Endodermal cell (in vitro differentiated cells): ENCODE results near the gene GRB10. TPM values are rescaled to one million over a fixed set of nuclear protein-coding genes. Genes with fewer than 3 reads are reported as not detected.

Source experiments
- DNase-seq: peaks from one replicate; pipeline ENCODE4 v3.0.0-alpha.2; 2017
- H3K27ac ChIP-seq: 2 replicates; pipeline ENCODE4 v1.5.1; 2013; ENCODE audit warnings: mild to moderate bottlenecking, low read depth, low read length, moderate library complexity
- H3K27me3 ChIP-seq: 2 replicates; pipeline ENCODE4 v1.6.1; 2013; ENCODE audit warnings: mild to moderate bottlenecking, low read length, moderate library complexity; ENCODE audit not compliant: insufficient read depth, control insufficient read depth, poor library complexity, severe bottlenecking
- H3K36me3 ChIP-seq: 2 replicates; pipeline ENCODE4 v1.7.0; 2013; ENCODE audit warnings: mild to moderate bottlenecking, low read length, moderate library complexity; ENCODE audit not compliant: control insufficient read depth, insufficient read depth
- H3K4me1 ChIP-seq: one replicate; pipeline ENCODE4 v1.7.0; 2013; ENCODE audit warnings: low read length; ENCODE audit not compliant: control insufficient read depth, insufficient read depth
- H3K4me3 ChIP-seq: 2 replicates; pipeline ENCODE4 v1.5.1; 2013; ENCODE audit warnings: mild to moderate bottlenecking, low read length, moderate library complexity
- H3K9ac ChIP-seq: 2 replicates; pipeline ENCODE4 v1.6.1; 2013; ENCODE audit warnings: mild to moderate bottlenecking, low read length, moderate library complexity; ENCODE audit not compliant: poor library complexity, severe bottlenecking; ENCODE audit errors: extremely low read depth
- H3K9me3 ChIP-seq: 2 replicates; pipeline ENCODE4 v1.6.1; 2013; ENCODE audit warnings: mild to moderate bottlenecking, low read length, moderate library complexity; ENCODE audit not compliant: control insufficient read depth
- H3K27ac Mint-ChIP-seq: 2 replicates; pipeline ENCODE4 v1.8.0; 2020; ENCODE audit warnings: mixed read lengths
- H3K27me3 Mint-ChIP-seq: 2 replicates; pipeline ENCODE4 v1.8.0; 2021; ENCODE audit warnings: mild to moderate bottlenecking, mixed read lengths; ENCODE audit not compliant: insufficient read depth
- H3K36me3 Mint-ChIP-seq: 2 replicates; pipeline ENCODE4 v1.8.0; 2020; ENCODE audit warnings: low read depth, mixed read lengths
- H3K4me1 Mint-ChIP-seq: 2 replicates; pipeline ENCODE4 v1.8.0; 2020; ENCODE audit warnings: mixed read lengths
- H3K4me3 Mint-ChIP-seq: 2 replicates; pipeline ENCODE4 v1.8.0; 2020; ENCODE audit warnings: mild to moderate bottlenecking, moderate library complexity, mixed read lengths
- H3K9me3 Mint-ChIP-seq: 2 replicates; pipeline ENCODE4 v1.8.0; 2020; ENCODE audit warnings: mild to moderate bottlenecking, mixed read lengths
- WGBS, 2 experiments: methylation state at CpG; one replicate each; pipeline versions ENCODE4 v1.1.5 to v1.1.7; 2013; ENCODE audit warnings: missing lambda C conversion rate in 2 of 2, mixed read lengths in 1 of 2; ENCODE audit not compliant: insufficient coverage in 1 of 2, insufficient read length in 1 of 2; 5-methylcytosine and 5-hydroxymethylcytosine counted together
- total RNA-seq, 2 donors: library from RNA; stranded (reverse); fragmentation: NEBNext Ultra II Directional in 1 of 2; extraction: Animal tissue kit (Norgen Biotek cat#: 25700) in 1 of 2; gene quantifications; 2 replicates in 1 of 2; 3 replicates in 1 of 2; pipeline ENCODE4 v1.2.1, GENCODE V29; 2021
- TF ChIP-seq, protein P1 (sequence below): fragments of 200-600 bp; sonication (generic); conservative IDR thresholded peaks from 2 replicates; pipeline ENCODE4 v1.5.0; 2021; ENCODE audit warnings: antibody characterized with exemption, mild to moderate bottlenecking

GRB10 gene
- total RNA-seq, 2 donors from 2014 or later, result 71.9 to 97.5 TPM

GRCh38 chr7:50712252-50713122, 70.2 kb downstream of the GRB10 start:
- 86 to 89% methylated on average over 2 to 3 of the region's 3 CpGs for WGBS, 2 experiments
- Mint-ChIP-seq H3K27ac (no peak overlapping the region), H3K27me3 (no peaks in the 10 kb centered on the region), H3K4me1 (peaks cover 3% of the 10 kb centered on the region), H3K4me3 (no peak overlapping the region), H3K9me3 (no peaks in the 10 kb centered on the region), H3K36me3 (peaks cover 12% of the 10 kb centered on the region)
- no peaks in the 10 kb centered on the region for H3K9me3 ChIP-seq
- TF ChIP-seq, protein P1, sequence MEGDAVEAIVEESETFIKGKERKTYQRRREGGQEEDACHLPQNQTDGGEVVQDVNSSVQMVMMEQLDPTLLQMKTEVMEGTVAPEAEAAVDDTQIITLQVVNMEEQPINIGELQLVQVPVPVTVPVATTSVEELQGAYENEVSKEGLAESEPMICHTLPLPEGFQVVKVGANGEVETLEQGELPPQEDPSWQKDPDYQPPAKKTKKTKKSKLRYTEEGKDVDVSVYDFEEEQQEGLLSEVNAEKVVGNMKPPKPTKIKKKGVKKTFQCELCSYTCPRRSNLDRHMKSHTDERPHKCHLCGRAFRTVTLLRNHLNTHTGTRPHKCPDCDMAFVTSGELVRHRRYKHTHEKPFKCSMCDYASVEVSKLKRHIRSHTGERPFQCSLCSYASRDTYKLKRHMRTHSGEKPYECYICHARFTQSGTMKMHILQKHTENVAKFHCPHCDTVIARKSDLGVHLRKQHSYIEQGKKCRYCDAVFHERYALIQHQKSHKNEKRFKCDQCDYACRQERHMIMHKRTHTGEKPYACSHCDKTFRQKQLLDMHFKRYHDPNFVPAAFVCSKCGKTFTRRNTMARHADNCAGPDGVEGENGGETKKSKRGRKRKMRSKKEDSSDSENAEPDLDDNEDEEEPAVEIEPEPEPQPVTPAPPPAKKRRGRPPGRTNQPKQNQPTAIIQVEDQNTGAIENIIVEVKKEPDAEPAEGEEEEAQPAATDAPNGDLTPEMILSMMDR, result no peak
- H3K9ac ChIP-seq, result no peak overlapping the region
- H3K4me1 ChIP-seq, result no peaks in the 10 kb centered on the region
- no peak overlapping the region for H3K4me3 ChIP-seq
- no peak overlapping the region for H3K27ac ChIP-seq
- no peak for DNase-seq
- no peaks in the 10 kb centered on the region for H3K27me3 ChIP-seq
- H3K36me3 ChIP-seq, result peaks cover 25% of the 10 kb centered on the region

DNA sequence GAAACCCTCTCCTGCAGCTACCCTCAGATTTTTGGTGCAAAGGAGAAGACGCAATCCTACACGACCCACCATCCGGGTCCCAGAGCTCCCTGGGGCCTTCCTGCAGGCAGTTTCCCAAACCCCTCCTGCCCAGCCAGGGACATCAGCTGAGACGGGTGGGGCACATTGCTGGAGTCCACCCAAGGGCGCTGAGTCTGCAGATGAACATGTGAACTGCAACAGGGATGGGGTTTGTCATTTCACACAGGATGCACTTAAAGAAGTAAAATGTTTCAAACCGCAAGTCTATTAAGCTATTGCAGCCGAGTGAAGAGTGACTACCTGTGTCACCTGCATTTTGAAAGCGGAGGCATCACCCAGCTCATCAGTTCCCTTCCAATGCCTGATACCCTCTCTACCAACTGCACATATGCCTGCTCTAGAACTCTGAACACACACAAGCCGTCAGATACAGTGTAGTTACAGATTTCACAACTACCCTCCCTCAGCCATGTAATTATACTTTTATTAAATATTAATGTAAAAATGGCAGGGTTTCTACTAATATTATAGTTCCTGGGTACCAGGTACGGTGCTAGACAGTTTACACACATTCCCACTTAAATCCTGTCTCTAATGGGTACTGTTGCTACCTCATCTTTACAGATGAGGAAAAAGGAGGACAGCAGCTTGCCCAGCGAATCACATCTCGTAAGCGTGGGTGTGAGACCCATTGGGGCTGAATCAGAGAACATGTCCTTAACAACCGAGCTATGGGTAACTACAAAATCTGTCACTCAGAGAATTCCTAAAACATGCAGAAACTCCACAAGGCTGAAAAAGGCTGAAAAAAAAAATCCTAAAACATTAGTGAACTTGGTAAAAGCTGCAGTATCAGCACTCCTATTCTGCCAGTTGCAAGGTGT, 71.2 kb downstream of the GRB10 start:
- H3K27ac ChIP-seq, result no peak overlapping the region
- WGBS, 2 experiments, result 92 to 94% methylated on average over 4 to 14 of the region's 14 CpGs
- no peak overlapping the region for H3K9ac ChIP-seq
- DNase-seq, result no peak
- H3K4me1 ChIP-seq, result no peaks in the 10 kb centered on the region
- peaks cover 16% of the 10 kb centered on the region for H3K36me3 Mint-ChIP-seq
- H3K27me3 Mint-ChIP-seq, result no peaks in the 10 kb centered on the region
- peaks cover 3% of the 10 kb centered on the region for H3K4me1 Mint-ChIP-seq
- no peak overlapping the region for H3K4me3 ChIP-seq
- no peak overlapping the region for H3K4me3 Mint-ChIP-seq
- H3K36me3 ChIP-seq, result peaks cover 27% of the 10 kb centered on the region
- no peaks in the 10 kb centered on the region for H3K27me3 ChIP-seq
- no peaks in the 10 kb centered on the region for H3K9me3 Mint-ChIP-seq
- TF ChIP-seq, protein P1, result no peak
- no peaks in the 10 kb centered on the region for H3K9me3 ChIP-seq
- H3K27ac Mint-ChIP-seq, result peak overlapping the region; percentile 79

GRCh38 chr7:50710441-50711154, 72.1 kb downstream of the GRB10 start:
- Histone ChIP-seq H3K9me3 (no peaks in the 10 kb centered on the region), H3K36me3 (peaks cover 31% of the 10 kb centered on the region), H3K27ac (no peak overlapping the region), H3K4me1 (no peaks in the 10 kb centered on the region), H3K9ac (no peak overlapping the region), H3K27me3 (no peaks in the 10 kb centered on the region), H3K4me3 (no peak overlapping the region)
- Mint-ChIP-seq H3K9me3 (no peaks in the 10 kb centered on the region), H3K36me3 (peaks cover 16% of the 10 kb centered on the region), H3K27ac (peak overlapping the region; percentile 79), H3K4me3 (no peak overlapping the region), H3K4me1 (peaks cover 8% of the 10 kb centered on the region), H3K27me3 (no peaks in the 10 kb centered on the region)
- 93 to 96% methylated on average over 8 to 15 of the region's 15 CpGs for WGBS, 2 experiments
- TF ChIP-seq, protein P1, result no peak
- no peak for DNase-seq
